ENCODE data around the gene GALNT5. TPM values are rescaled to one million over a fixed set of nuclear protein-coding genes. Genes with fewer than 3 reads are reported as not detected.

Gene GALNT5
- total and polyA plus RNA-seq, 2 donors (not counting 1 experiment from before 2014, with no cell fraction given): 63.7 to 199 TPM

- peaks cover 19% of the 10 kb centered on the region for H3K4me1 ChIP-seq (ENCODE audit: control insufficient read depth, extremely low read depth, insufficient read depth, low read length)
- no peaks in the 10 kb centered on the region for H3K9me3 ChIP-seq (ENCODE audit: control insufficient read depth, insufficient read depth, low read depth, low read length)
- no peaks in the 10 kb centered on the region for H4K20me1 ChIP-seq (ENCODE audit: control insufficient read depth, extremely low read depth, insufficient read depth, low read length)
- peak overlapping the region; percentile 47 for H2AFZ ChIP-seq (ENCODE audit: low read length)
- H3K4me2 ChIP-seq (ENCODE audit: extremely low read depth, insufficient read depth, low read length): peak overlapping the region; percentile 97
- peaks cover 16% of the 10 kb centered on the region for H3K79me2 ChIP-seq (ENCODE audit: control insufficient read depth, insufficient read depth, low read length)
- peak overlapping the region; percentile 5 to 76 (median 27) for H3K4me3 ChIP-seq (replicated peaks in 1 of 4; ENCODE audit: control extremely low read depth in 1 of 4, insufficient read depth in 1 of 4, low read depth in 3 of 4, low read length in 4 of 4)
- H3K27me3 ChIP-seq (ENCODE audit: control insufficient read depth, insufficient read depth, low read length): no peaks in the 10 kb centered on the region
- DNase-seq (ENCODE audit: low read depth in 2 of 2): peak; percentile 52 to 87
- H3K27ac ChIP-seq (ENCODE audit: insufficient read depth, low read length): peak overlapping the region; percentile 76
- H3K9ac ChIP-seq (ENCODE audit: insufficient read depth, low read length): no peak overlapping the region
- no peaks in the 10 kb centered on the region for H3K36me3 ChIP-seq (ENCODE audit: control insufficient read depth, insufficient read depth, low read length)
- no peak for TF ChIP-seq CTCF (conservative IDR thresholded peaks at IDR 0.05 in 1 of 2, IDR thresholded peaks at IDR 0.05 in 1 of 2; ENCODE audit: low read depth in 1 of 2, low read length in 2 of 2)
- no peak for TF ChIP-seq EZH2 (IDR thresholded peaks at IDR 0.05; ENCODE audit: low read length, missing control alignments)
Observed at GRCh38 chr2:157261199-157261782, 3.8 kb downstream of the GALNT5 start.

- no peaks in the 10 kb centered on the region for H3K9me3 ChIP-seq (ENCODE audit: control insufficient read depth, insufficient read depth, low read depth, low read length)
- H3K36me3 ChIP-seq (ENCODE audit: control insufficient read depth, insufficient read depth, low read length): no peaks in the 10 kb centered on the region
- H3K4me2 ChIP-seq (ENCODE audit: extremely low read depth, insufficient read depth, low read length): peak overlapping the region; percentile 11
- no peak overlapping the region for H3K27ac ChIP-seq (ENCODE audit: insufficient read depth, low read length)
- no peak overlapping the region for H3K9ac ChIP-seq (ENCODE audit: insufficient read depth, low read length)
- no peak for DNase-seq (ENCODE audit: low read depth in 2 of 2)
- H4K20me1 ChIP-seq (ENCODE audit: control insufficient read depth, extremely low read depth, insufficient read depth, low read length): no peaks in the 10 kb centered on the region
- H3K4me3 ChIP-seq (replicated peaks in 1 of 4; ENCODE audit: control extremely low read depth in 1 of 4, insufficient read depth in 1 of 4, low read depth in 3 of 4, low read length in 4 of 4): peak overlapping the region in 1 of 4 experiments; percentile 76
- no peak overlapping the region for H2AFZ ChIP-seq (ENCODE audit: low read length)
- TF ChIP-seq EZH2 (IDR thresholded peaks at IDR 0.05; ENCODE audit: low read length, missing control alignments): no peak
- TF ChIP-seq CTCF (conservative IDR thresholded peaks at IDR 0.05 in 1 of 2, IDR thresholded peaks at IDR 0.05 in 1 of 2; ENCODE audit: low read depth in 1 of 2, low read length in 2 of 2): no peak
- peaks cover 11% of the 10 kb centered on the region for H3K4me1 ChIP-seq (ENCODE audit: control insufficient read depth, extremely low read depth, insufficient read depth, low read length)
- no peaks in the 10 kb centered on the region for H3K27me3 ChIP-seq (ENCODE audit: control insufficient read depth, insufficient read depth, low read length)
- H3K79me2 ChIP-seq (ENCODE audit: control insufficient read depth, insufficient read depth, low read length): peaks cover 16% of the 10 kb centered on the region
Observed at GRCh38 chr2:157262248-157262647, 4.7 kb downstream of the GALNT5 start.

GRCh38 chr2:157264099-157264498, 6.6 kb downstream of the GALNT5 start:
- Histone ChIP-seq H3K4me1 (ENCODE audit: control insufficient read depth, extremely low read depth, insufficient read depth, low read length) (peaks cover 10% of the 10 kb centered on the region), H3K4me2 (ENCODE audit: extremely low read depth, insufficient read depth, low read length) (peak overlapping the region; percentile 68), H3K36me3 (ENCODE audit: control insufficient read depth, insufficient read depth, low read length) (no peaks in the 10 kb centered on the region), H3K27ac (ENCODE audit: insufficient read depth, low read length) (no peak overlapping the region), H3K9ac (ENCODE audit: insufficient read depth, low read length) (no peak overlapping the region), H3K79me2 (ENCODE audit: control insufficient read depth, insufficient read depth, low read length) (peaks cover 8% of the 10 kb centered on the region), H3K27me3 (ENCODE audit: control insufficient read depth, insufficient read depth, low read length) (no peaks in the 10 kb centered on the region), H3K9me3 (ENCODE audit: control insufficient read depth, insufficient read depth, low read depth, low read length) (no peaks in the 10 kb centered on the region), H2AFZ (ENCODE audit: low read length) (no peak overlapping the region), H4K20me1 (ENCODE audit: control insufficient read depth, extremely low read depth, insufficient read depth, low read length) (no peaks in the 10 kb centered on the region), H3K4me3 (replicated peaks in 1 of 4; ENCODE audit: control extremely low read depth in 1 of 4, insufficient read depth in 1 of 4, low read depth in 3 of 4, low read length in 4 of 4) (peak overlapping the region in 1 of 4 experiments; percentile 38)
- TF ChIP-seq CTCF (conservative IDR thresholded peaks at IDR 0.05 in 1 of 2, IDR thresholded peaks at IDR 0.05 in 1 of 2; ENCODE audit: low read depth in 1 of 2, low read length in 2 of 2) (no peak), EZH2 (IDR thresholded peaks at IDR 0.05; ENCODE audit: low read length, missing control alignments) (no peak)
- DNase-seq (ENCODE audit: low read depth in 2 of 2): peak; percentile 30 to 52
